GM23248 (cell line): ENCODE measurements around the gene CHCHD3. TPM values are rescaled to one million over a fixed set of nuclear protein-coding genes. Genes with fewer than 3 reads are reported as not detected.
"Not testable (repeated sequence)": the region's sequence is repeated elsewhere in the genome, so short reads cannot be mapped to it uniquely, and the experiment has no call there.

Experiments used
- DNase-seq: peaks from one replicate; pipeline ENCODE4 v3.0.0-alpha.2; 2015
- H2AFZ ChIP-seq: fragments of 200-600 bp; sonication (generic); 2 replicates; pipeline ENCODE4 v1.6.1; 2016; ENCODE audit warnings: antibody characterized with exemption
- H3F3A ChIP-seq: fragments of 200-600 bp; sonication (generic); 2 replicates; pipeline ENCODE4 v1.6.1; 2016; ENCODE audit warnings: mild to moderate bottlenecking, antibody characterized with exemption, mixed run types; ENCODE audit not compliant: insufficient read depth
- H3K27ac ChIP-seq: fragments of 200-600 bp; sonication (generic); 2 replicates; pipeline ENCODE4 v1.5.1; 2016; ENCODE audit warnings: mild to moderate bottlenecking
- H3K27me3 ChIP-seq: fragments of 200-600 bp; sonication (generic); replicated peaks from 2 replicates; pipeline ENCODE4 v1.6.1; 2016; ENCODE audit warnings: mild to moderate bottlenecking; ENCODE audit not compliant: insufficient read depth
- H3K36me3 ChIP-seq: fragments of 200-600 bp; sonication (generic); 2 replicates; pipeline ENCODE4 v1.6.1; 2016; ENCODE audit warnings: low read depth, mild to moderate bottlenecking
- H3K4me1 ChIP-seq: fragments of 200-600 bp; sonication (generic); 2 replicates; pipeline ENCODE4 v1.6.1; 2016; ENCODE audit warnings: mild to moderate bottlenecking; ENCODE audit not compliant: insufficient read depth
- H3K4me2 ChIP-seq: fragments of 200-600 bp; sonication (generic); one replicate; pipeline ENCODE4 v1.6.1; 2016; ENCODE audit warnings: mild to moderate bottlenecking; ENCODE audit not compliant: unreplicated experiment
- H3K4me3 ChIP-seq: fragments of 200-600 bp; sonication (generic); 2 replicates; pipeline ENCODE4 v1.5.1; 2016; ENCODE audit warnings: mild to moderate bottlenecking
- H3K79me2 ChIP-seq: fragments of 200-600 bp; sonication (generic); 2 replicates; pipeline ENCODE4 v1.6.1; 2016; ENCODE audit warnings: mild to moderate bottlenecking; ENCODE audit not compliant: insufficient read depth
- H3K9ac ChIP-seq: fragments of 200-600 bp; sonication (generic); 2 replicates; pipeline ENCODE4 v1.6.1; 2016; ENCODE audit warnings: mild to moderate bottlenecking
- H3K9me2 ChIP-seq: fragments of 200-600 bp; sonication (generic); 2 replicates; pipeline ENCODE4 v1.6.1; 2016; ENCODE audit warnings: mixed run types, mild to moderate bottlenecking, moderate library complexity; ENCODE audit not compliant: insufficient read depth
- H3K9me3 ChIP-seq: fragments of 200-600 bp; sonication (generic); one replicate; pipeline ENCODE4 v1.6.1; 2017; ENCODE audit warnings: low read depth
- H4K20me1 ChIP-seq: fragments of 200-600 bp; sonication (generic); 2 replicates; pipeline ENCODE4 v1.6.0; 2016; ENCODE audit not compliant: insufficient read depth
- EZH2 ChIP-seq: fragments of 200-600 bp; sonication (generic); IDR thresholded peaks from 2 replicates; pipeline ENCODE4 v1.6.1; 2018; ENCODE audit warnings: antibody characterized with exemption, mild to moderate bottlenecking; ENCODE audit not compliant: insufficient read depth, poor library complexity, severe bottlenecking
- EZH2phosphoT487 ChIP-seq: fragments of 200-600 bp; sonication (generic); IDR thresholded peaks from 2 replicates; pipeline ENCODE4 v1.6.1; 2018; ENCODE audit warnings: antibody characterized with exemption, moderate library complexity, mild to moderate bottlenecking, low read depth; ENCODE audit not compliant: insufficient read depth
- WGBS, 2 experiments: methylation state at CpG; one replicate each; pipeline ENCODE4 v1.1.6; 2015 to 2017; ENCODE audit warnings: low lambda C conversion rate in 2 of 2, low coverage in 1 of 2; ENCODE audit errors: missing lambda C conversion rate in 2 of 2; 5-methylcytosine and 5-hydroxymethylcytosine counted together
- in situ Hi-C: fragments of 300-500 bp; cut with MboI; formaldehyde crosslinking; loops from 2 replicates; pipeline ENCODE4 v1.15.0; 2020
- polyA plus RNA-seq: library from polyadenylated mRNA; unstranded; fragments of >200 nt; fragmentation: Nextera tagmentation; extraction: Ambion mirVana; gene quantifications from 2 replicates; pipeline ENCODE4 v1.2.1, GENCODE V29; 2016
- total RNA-seq: library from RNA; depleted of rRNA; stranded (reverse); fragments of >200 nt; shearing (Covaris generic); gene quantifications from 2 replicates; pipeline ENCODE4 v1.2.3, GENCODE V29; 2014

CHCHD3 gene
- total and polyA plus RNA-seq, 2 experiments from 2014 or later: 43.7 to 66.1 TPM

GRCh38 chr7:132904209-132904608, 177.7 kb downstream of the CHCHD3 start:
- Histone ChIP-seq H3K9ac (no peak overlapping the region), H3K79me2 (no peaks in the 10 kb centered on the region), H3K36me3 (no peaks in the 10 kb centered on the region), H3K4me1 (no peaks in the 10 kb centered on the region), H3F3A (no peaks in the 10 kb centered on the region), H2AFZ (no peak overlapping the region), H4K20me1 (no peaks in the 10 kb centered on the region), H3K9me2 (no peaks in the 10 kb centered on the region), H3K9me3 (no peaks in the 10 kb centered on the region), H3K27ac (no peak overlapping the region), H3K27me3 (no peaks in the 10 kb centered on the region), H3K4me3 (no peak overlapping the region), H3K4me2 (no peak overlapping the region)
- in situ Hi-C loops: no loop called here
- DNase-seq: peak; percentile 2
- TF ChIP-seq EZH2phosphoT487 (no peak), EZH2 (no peak)

DNA sequence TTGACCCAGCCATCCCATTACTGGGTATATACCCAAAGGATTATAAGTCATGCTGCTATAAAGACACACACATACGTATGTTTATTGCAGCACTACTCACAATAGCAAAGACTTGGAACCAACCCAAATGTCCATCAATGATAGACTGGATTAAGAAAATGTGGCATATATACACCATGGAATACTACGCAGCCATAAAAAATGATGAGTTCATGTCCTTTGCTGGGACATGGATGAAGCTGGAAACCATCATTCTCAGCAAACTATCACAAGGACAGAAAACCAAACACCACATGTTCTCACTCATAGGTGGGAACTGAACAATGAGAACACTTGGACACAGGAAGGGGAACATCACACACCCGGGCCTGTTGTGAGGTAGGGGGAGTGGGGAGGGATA, 179.6 kb downstream of the CHCHD3 start:
- H3K36me3 ChIP-seq, H4K20me1 ChIP-seq, H3K27ac ChIP-seq, H3F3A ChIP-seq, H3K4me1 ChIP-seq, DNase-seq, H3K79me2 ChIP-seq, H3K9me3 ChIP-seq, H3K4me2 ChIP-seq, in situ Hi-C loops, H3K9ac ChIP-seq, H3K27me3 ChIP-seq, H2AFZ ChIP-seq, H3K9me2 ChIP-seq, H3K4me3 ChIP-seq: not testable (repeated sequence)
- 94 to 100% methylated on average over 3 of the region's 3 CpGs for WGBS, 2 experiments

DNA sequence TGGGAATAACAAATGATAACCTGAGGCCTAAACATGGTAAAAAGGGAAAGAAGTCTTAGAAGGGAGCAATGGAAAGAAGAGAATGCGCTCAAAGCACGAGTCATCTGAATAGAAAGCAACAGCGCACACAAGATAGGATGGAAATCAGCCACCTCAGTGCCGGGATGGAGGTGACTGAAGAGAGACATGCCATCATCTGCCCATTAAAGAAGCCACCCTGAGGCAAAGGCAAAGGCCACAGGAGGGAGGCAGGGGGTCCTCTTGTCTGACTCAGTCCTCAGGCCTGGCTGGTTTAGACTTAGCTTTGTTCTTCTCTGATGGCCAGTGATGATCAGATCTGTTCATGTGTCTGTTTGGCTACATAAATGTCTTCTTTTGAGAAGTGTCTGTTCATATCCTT, 180.6 kb downstream of the CHCHD3 start:
- H4K20me1 ChIP-seq: no peaks in the 10 kb centered on the region
- no peaks in the 10 kb centered on the region for H3F3A ChIP-seq
- H3K9me3 ChIP-seq: no peaks in the 10 kb centered on the region
- H3K9ac ChIP-seq: no peak overlapping the region
- in situ Hi-C loops: no loop called here
- no peak overlapping the region for H2AFZ ChIP-seq
- no peak overlapping the region for H3K27ac ChIP-seq
- no peaks in the 10 kb centered on the region for H3K4me1 ChIP-seq
- TF ChIP-seq EZH2phosphoT487: no peak
- TF ChIP-seq EZH2: no peak
- no peak for DNase-seq
- no peak overlapping the region for H3K4me2 ChIP-seq
- H3K9me2 ChIP-seq: no peaks in the 10 kb centered on the region
- H3K4me3 ChIP-seq: no peak overlapping the region
- no peaks in the 10 kb centered on the region for H3K79me2 ChIP-seq
- no peaks in the 10 kb centered on the region for H3K36me3 ChIP-seq
- 80 to 89% methylated on average over 4 of the region's 4 CpGs for WGBS, 2 experiments
- no peaks in the 10 kb centered on the region for H3K27me3 ChIP-seq

GRCh38 chr7:132899833-132900232, 182.1 kb downstream of the CHCHD3 start:
- no peak for DNase-seq
- H2AFZ ChIP-seq: no peak overlapping the region
- no peaks in the 10 kb centered on the region for H3K27me3 ChIP-seq
- no peak overlapping the region for H3K4me2 ChIP-seq
- WGBS, 2 experiments: 87 to 88% methylated on average over 4 of the region's 4 CpGs
- no peaks in the 10 kb centered on the region for H3K79me2 ChIP-seq
- H3F3A ChIP-seq: no peaks in the 10 kb centered on the region
- no peaks in the 10 kb centered on the region for H4K20me1 ChIP-seq
- H3K4me1 ChIP-seq: no peaks in the 10 kb centered on the region
- no peak overlapping the region for H3K4me3 ChIP-seq
- no peaks in the 10 kb centered on the region for H3K9me3 ChIP-seq
- H3K27ac ChIP-seq: no peak overlapping the region
- H3K36me3 ChIP-seq: no peaks in the 10 kb centered on the region
- no peak for TF ChIP-seq EZH2phosphoT487
- no peak for TF ChIP-seq EZH2
- in situ Hi-C loops: no loop called here
- no peak overlapping the region for H3K9ac ChIP-seq
- H3K9me2 ChIP-seq: no peaks in the 10 kb centered on the region

DNA sequence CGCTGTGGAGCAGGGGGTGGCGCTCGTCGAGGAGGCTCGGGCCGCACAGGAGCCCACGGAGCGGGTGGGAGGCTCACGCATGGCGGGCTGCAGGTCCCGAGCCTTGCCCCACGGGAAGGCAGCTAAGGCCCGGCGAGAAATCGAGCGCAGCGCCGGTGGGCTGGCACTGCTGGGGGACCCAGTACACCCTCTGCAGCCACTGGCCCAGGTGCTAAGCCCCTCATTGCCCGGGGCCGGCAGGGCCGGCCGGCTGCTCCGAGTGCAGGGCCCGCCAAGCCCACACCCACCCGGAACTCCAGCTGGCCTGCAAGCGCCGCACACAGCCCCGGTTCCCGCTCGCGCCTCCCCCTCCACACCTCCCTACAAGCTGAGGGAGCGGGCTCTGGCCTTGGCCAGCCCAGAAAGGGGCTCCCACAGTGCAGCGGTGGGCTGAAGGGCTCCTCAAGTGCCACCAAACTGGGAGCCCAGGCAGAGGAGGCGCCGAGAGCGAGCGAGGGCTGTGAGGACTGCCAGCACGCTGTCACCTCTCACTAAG, 183.2 kb downstream of the CHCHD3 start:
- 99 to 100% methylated on average over 21 to 30 of the region's 38 CpGs for WGBS, 2 experiments
- in situ Hi-C loops, H3K9ac ChIP-seq: not testable (repeated sequence)

More for the DNA sequence above, 183.2 kb downstream of the CHCHD3 start:
- not testable (repeated sequence) for H3K36me3 ChIP-seq, H3K4me3 ChIP-seq, DNase-seq, H3K27me3 ChIP-seq, H3K9me2 ChIP-seq, H3K4me1 ChIP-seq, H2AFZ ChIP-seq, H3K9me3 ChIP-seq, H3K27ac ChIP-seq, H3F3A ChIP-seq, H3K4me2 ChIP-seq, H3K79me2 ChIP-seq, H4K20me1 ChIP-seq
